ENCODE measurements around the gene ANP32A.
"Not testable (repeated sequence)": the region's sequence is repeated elsewhere in the genome, so short reads cannot be mapped to it uniquely, and the experiment has no call there.

The ANP32A gene

DNA sequence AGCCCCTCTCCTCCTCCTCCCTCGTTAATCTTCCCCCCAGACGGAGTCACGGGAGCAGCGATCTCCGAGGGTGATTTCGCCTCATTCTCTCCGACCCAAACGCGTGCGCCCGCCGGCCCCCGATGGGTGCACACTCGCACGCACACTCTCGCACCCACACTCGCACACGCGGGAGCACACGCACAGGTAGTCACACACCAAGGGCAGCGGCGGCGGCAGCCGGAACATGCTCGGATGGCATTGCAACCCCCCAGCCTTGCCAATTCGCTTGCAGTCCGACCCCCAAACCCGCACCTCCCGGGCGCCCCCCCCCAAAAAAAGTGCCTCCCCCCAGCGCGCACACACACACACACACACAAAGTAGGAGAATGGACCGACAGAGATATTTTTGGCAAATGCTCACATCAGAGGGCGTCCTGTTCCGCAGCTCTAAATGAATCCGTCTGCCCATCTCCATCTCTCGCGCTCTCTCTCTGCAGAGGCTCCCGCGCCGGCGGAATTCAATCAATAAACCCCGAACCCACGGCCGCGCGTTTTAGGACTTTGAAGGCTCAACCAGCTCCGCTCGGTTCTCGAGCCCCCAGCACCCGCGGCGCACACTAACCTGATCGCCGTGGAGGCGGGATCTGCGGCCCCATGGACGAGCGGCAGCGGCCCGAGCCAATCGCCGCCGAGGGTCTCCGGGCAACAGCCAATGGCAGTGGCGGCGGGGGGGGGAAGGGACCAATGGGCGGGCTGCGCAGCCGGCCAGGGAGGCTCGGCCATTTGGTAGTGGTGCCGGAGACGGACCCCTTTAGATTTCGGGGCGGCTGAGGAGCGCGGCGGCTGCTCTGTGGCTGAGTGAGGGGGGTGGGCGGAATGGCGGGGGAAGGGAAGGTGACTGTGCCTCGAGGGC, at the start of gene ANP32A:
Gene ANP32A (minus strand): TSS at position 601 of the 895 bp plus-strand sequence. CDS start 144 bp downstream, at position 457.
- peak; percentile 66 for DNase-seq (ENCODE audit: extremely low read depth, low read depth)
- TF ChIP-seq, protein P1, sequence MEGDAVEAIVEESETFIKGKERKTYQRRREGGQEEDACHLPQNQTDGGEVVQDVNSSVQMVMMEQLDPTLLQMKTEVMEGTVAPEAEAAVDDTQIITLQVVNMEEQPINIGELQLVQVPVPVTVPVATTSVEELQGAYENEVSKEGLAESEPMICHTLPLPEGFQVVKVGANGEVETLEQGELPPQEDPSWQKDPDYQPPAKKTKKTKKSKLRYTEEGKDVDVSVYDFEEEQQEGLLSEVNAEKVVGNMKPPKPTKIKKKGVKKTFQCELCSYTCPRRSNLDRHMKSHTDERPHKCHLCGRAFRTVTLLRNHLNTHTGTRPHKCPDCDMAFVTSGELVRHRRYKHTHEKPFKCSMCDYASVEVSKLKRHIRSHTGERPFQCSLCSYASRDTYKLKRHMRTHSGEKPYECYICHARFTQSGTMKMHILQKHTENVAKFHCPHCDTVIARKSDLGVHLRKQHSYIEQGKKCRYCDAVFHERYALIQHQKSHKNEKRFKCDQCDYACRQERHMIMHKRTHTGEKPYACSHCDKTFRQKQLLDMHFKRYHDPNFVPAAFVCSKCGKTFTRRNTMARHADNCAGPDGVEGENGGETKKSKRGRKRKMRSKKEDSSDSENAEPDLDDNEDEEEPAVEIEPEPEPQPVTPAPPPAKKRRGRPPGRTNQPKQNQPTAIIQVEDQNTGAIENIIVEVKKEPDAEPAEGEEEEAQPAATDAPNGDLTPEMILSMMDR (IDR thresholded peaks at IDR 0.05; ENCODE audit: low read depth, low read length, missing control alignments) = no peak
- peak within 1 kb of the TSS; percentile 57 for H3K4me3 ChIP-seq (replicated peaks; ENCODE audit: low read depth, low read length)

DNA sequence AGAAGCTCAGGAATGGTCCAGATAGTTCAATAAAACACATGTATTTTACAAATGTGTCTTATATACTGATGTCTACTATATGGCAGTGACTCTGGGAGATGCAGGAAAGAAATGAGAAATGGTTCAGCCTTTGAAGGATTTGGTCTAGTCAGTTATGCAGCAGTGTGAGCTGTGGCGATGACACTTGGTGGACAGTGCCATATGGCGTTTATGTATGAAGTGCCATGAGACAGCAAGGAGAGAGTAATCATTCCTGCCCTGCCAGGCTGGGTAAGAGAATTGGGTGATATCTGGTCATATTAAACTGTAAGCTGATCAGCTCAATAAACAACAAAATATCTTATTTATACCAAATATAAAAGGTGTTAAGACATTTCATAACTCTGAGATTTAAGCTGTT, 47.6 kb upstream of the ANP32A start:
- H3K4me3 ChIP-seq (replicated peaks; ENCODE audit: low read depth, low read length) = no peak overlapping the region
- TF ChIP-seq, protein P1 (IDR thresholded peaks at IDR 0.05; ENCODE audit: low read depth, low read length, missing control alignments) = no peak
- DNase-seq (ENCODE audit: extremely low read depth, low read depth) = no peak

DNA sequence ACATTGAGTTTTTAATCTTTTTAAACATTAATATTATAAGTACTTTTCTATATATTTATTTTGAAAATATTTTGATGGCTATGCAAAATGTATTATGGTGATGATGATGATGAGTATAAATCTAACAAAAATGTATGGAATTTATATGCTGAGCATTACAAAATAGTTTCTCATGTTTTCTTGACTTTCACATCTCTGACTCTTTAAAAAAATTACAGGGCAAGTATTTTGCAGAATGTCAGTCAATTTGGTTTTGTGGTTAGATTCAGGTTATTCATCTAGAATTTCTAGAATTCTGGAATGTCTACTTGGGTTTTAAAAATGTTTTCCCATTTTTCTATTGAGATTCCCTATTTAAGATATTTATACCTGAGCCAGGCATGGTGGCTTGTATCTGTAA, 41.7 kb upstream of the ANP32A start:
- no peak for DNase-seq (ENCODE audit: extremely low read depth, low read depth)
- TF ChIP-seq, protein P1 (IDR thresholded peaks at IDR 0.05; ENCODE audit: low read depth, low read length, missing control alignments) = no peak
- H3K4me3 ChIP-seq (replicated peaks; ENCODE audit: low read depth, low read length) = no peak overlapping the region

DNA sequence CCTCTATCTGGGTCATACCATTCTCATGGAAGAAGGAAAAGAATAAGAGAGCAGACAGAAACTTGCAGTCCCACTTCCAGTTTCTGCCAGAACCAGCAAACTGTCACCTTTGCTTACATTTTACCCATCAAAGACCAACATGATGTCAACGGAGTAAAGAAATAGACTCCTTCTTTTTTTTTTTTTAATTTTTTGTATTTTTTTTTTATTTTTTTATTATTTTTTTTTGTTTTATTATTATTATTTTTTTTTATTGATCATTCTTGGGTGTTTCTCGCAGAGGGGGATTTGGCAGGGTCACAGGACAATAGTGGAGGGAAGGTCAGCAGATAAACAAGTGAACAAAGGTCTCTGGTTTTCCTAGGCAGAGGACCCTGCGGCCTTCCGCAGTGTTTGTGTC, 38.0 kb upstream of the ANP32A start:
- not testable (repeated sequence) for H3K4me3 ChIP-seq (replicated peaks; ENCODE audit: low read depth, low read length); DNase-seq (ENCODE audit: extremely low read depth, low read depth)

DNA sequence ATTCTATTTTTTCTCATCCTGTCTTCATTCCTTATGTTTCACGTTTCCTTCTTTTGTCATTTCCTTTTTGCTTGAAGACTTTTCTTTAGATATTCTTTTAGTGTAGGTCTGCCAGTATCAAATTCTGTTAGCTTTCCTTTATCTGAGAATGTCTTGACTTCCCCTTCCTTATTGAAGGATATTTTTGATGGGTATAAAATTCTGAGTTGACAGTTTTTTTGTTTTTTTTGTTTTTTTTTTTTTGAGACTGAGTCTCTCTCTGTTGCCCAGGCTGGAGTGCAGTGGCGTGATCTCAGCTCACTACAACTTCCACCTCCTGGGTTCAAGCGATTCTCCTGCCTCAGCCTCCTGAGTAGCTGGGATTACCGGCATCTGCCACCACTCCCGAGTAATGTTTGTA, 36.7 kb upstream of the ANP32A start:
- not testable (repeated sequence) for H3K4me3 ChIP-seq (replicated peaks; ENCODE audit: low read depth, low read length); DNase-seq (ENCODE audit: extremely low read depth, low read depth)

DNA sequence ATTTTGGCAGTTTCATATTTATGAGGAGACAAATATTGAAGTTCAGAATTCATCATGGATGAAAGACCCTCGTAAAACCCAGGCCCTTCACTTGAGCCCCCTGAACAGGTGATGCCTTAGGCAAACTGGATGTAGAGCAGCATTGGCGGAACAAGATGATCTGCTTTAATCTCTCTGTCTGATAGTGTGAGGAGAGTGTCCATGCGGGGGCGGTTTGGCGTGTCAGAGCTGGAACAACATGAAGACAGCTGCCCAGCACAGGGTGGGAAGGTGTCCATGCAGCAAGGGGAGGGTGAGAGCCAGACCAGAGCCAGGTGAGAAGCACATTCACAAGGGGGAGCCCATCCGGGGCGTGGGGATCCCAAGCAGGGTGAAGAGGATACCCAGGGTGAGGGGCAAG, 31.8 kb upstream of the ANP32A start:
- TF ChIP-seq, protein P1 (IDR thresholded peaks at IDR 0.05; ENCODE audit: low read depth, low read length, missing control alignments) = no peak
- H3K4me3 ChIP-seq (replicated peaks; ENCODE audit: low read depth, low read length) = no peak overlapping the region
- DNase-seq (ENCODE audit: extremely low read depth, low read depth) = no peak

DNA sequence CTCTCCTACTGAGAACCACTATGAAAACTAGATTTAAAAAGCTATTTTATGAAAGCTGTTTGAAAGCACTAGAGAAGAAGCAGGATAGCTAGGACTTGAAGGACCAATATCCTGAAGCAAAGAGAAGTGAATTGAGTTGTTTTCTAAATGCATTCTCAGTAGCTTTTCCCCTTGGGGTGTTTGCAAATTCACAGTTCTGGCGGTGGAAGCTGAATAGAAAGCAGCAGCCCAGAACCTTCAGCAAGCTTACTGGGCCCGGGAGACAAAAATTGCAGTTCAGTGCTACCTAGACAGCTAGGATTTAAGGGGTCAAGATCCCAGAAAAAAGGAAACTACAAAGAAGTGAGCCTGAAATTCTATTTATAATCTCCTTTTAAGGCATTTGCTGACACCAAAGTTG, 31.3 kb upstream of the ANP32A start:
- no peak overlapping the region for H3K4me3 ChIP-seq (replicated peaks; ENCODE audit: low read depth, low read length)
- TF ChIP-seq, protein P1 (IDR thresholded peaks at IDR 0.05; ENCODE audit: low read depth, low read length, missing control alignments) = no peak
- no peak for DNase-seq (ENCODE audit: extremely low read depth, low read depth)

DNA sequence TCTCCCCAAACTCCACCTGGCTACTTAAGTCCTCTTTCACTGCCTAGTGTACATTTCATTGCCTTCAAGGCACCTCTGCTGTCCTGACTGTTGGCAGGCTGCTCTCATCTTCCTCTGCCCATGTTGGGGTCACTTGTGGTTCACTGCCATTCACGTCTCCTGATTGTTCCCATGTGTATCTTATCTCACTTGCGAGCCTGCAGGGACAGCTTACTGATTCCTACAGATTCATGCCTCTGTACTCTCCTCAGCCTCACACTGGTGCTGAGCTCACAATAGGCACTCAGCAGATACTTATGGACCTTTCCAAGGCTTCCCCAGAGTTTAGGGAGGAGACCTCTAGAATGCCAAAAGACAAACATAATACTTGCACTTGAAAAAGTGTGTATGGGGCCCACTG, 28.8 kb upstream of the ANP32A start:
- no peak for DNase-seq (ENCODE audit: extremely low read depth, low read depth)
- TF ChIP-seq, protein P1 (IDR thresholded peaks at IDR 0.05; ENCODE audit: low read depth, low read length, missing control alignments) = no peak
- no peak overlapping the region for H3K4me3 ChIP-seq (replicated peaks; ENCODE audit: low read depth, low read length)

Measured in HFF-Myc (cell line).